Central memory CD8-positive, alpha-beta T cell (primary cell): ENCODE data around the gene CSNK1A1.

Experiments used
- ATAC-seq: fragments of 150-1000 bp; cut with Tn5 transposase; replicated peaks from 2 replicates; pipeline ENCODE4 v1.10.0; 2022; ENCODE audit warnings: mild to moderate bottlenecking, moderate FRiP score, moderate number of reproducible peaks; ENCODE audit not compliant: poor library complexity, severe bottlenecking; ENCODE audit errors: extremely low read depth
- DNase-seq, 2 donors: peaks; one replicate each; pipeline ENCODE4 v3.0.0; 2021; ENCODE audit warnings: low spot score in 2 of 2
- H3K27ac Mint-ChIP-seq: one replicate; pipeline ENCODE4 v1.8.0; 2022; ENCODE audit warnings: low read depth, mild to moderate bottlenecking, moderate library complexity, mixed read lengths
- H3K27me3 Mint-ChIP-seq: one replicate; pipeline ENCODE4 v1.8.0; 2022; ENCODE audit warnings: mixed read lengths
- H3K36me3 Mint-ChIP-seq: one replicate; pipeline ENCODE4 v1.8.0; 2022; ENCODE audit warnings: mild to moderate bottlenecking, moderate library complexity, mixed read lengths; ENCODE audit not compliant: insufficient read depth
- H3K4me1 Mint-ChIP-seq: one replicate; pipeline ENCODE4 v1.8.0; 2022; ENCODE audit warnings: mixed read lengths
- H3K4me3 Mint-ChIP-seq: one replicate; pipeline ENCODE4 v1.8.0; 2022; ENCODE audit warnings: mild to moderate bottlenecking, moderate library complexity, mixed read lengths
- H3K9me3 Mint-ChIP-seq: one replicate; pipeline ENCODE4 v1.8.0; 2022; ENCODE audit warnings: mixed read lengths

Gene CSNK1A1

GRCh38 chr5:149493316-149493715 lies 57.9 kb downstream of the CSNK1A1 start:
- no peak overlapping the region for H3K27ac Mint-ChIP-seq
- DNase-seq (no peak), ATAC-seq (no peak)
- H3K36me3 Mint-ChIP-seq = peaks cover 32% of the 10 kb centered on the region
- no peak overlapping the region for H3K4me3 Mint-ChIP-seq
- no peaks in the 10 kb centered on the region for H3K9me3 Mint-ChIP-seq
- H3K27me3 Mint-ChIP-seq = no peaks in the 10 kb centered on the region
- peaks cover 4% of the 10 kb centered on the region for H3K4me1 Mint-ChIP-seq

DNA sequence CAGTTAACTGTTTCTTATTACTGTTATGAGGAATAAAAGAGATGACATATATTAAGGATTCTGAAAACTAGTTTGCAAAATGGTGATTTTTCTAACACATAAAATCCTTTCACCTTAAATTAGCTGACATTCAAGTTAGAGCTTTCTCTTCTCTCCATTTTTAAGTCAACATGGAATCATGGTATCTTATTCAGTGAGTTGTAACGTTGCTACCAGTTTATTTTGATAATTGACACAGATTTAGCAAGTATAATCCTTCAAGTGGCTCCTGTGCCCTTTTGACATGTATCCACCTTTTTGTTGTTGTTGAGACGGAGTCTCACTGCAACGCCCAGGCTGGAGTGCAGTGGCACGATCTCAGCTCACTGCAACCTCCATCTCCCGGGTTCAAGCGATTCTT lies 58.5 kb downstream of the CSNK1A1 start:
- ATAC-seq (no peak), DNase-seq (no peak)
- no peaks in the 10 kb centered on the region for H3K9me3 Mint-ChIP-seq
- peak overlapping the region; percentile 8 for H3K27ac Mint-ChIP-seq
- no peak overlapping the region for H3K4me3 Mint-ChIP-seq
- H3K27me3 Mint-ChIP-seq = no peaks in the 10 kb centered on the region
- peaks cover 6% of the 10 kb centered on the region for H3K4me1 Mint-ChIP-seq
- peaks cover 30% of the 10 kb centered on the region for H3K36me3 Mint-ChIP-seq

DNA sequence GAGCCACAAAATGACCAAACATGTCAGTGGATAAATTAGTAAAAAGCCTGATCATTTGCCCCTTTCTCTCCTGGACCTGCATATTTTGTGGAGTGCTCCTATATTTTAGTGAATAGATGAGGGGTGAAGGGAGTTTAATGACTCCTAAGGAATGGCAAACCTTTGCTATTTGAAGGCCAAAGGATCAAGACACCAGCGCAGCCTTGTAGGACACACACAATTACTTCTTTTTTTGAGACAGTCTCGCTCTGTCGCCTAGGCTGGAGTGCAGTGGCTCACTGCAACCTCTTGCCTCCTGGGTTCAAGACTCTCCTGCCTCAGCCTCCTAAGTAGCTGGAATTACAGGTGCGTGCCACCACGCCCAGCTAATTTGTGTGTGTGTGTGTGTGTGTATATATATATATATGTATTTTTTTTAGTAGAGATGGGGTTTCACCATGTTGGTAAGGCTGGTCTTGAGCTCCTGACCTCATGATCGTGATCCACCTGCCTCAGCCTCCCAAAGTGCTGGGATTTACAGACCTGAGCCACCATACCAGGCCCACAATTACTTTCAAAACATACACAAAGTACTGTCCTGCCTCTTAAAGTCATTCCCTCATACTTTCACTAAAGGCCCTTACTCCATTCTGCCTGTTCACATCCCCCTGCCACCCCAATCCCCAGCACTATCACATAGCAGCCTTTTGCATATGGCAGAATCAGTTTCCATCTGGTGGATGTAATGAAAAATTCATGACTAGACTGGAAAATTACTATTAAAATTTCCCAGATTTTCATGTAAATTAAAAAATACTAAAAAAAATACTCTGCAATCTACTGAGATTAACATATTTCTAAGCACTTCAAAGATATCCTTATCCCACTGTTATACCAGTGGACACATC lies 60.4 kb downstream of the CSNK1A1 start:
- Mint-ChIP-seq H3K4me3 (no peak overlapping the region), H3K9me3 (no peaks in the 10 kb centered on the region), H3K27me3 (no peaks in the 10 kb centered on the region), H3K27ac (no peak overlapping the region), H3K36me3 (peaks cover 20% of the 10 kb centered on the region), H3K4me1 (peaks cover 6% of the 10 kb centered on the region)
- ATAC-seq (no peak), DNase-seq (no peak)

- Mint-ChIP-seq H3K27ac (no peak overlapping the region), H3K4me1 (peaks cover 6% of the 10 kb centered on the region), H3K4me3 (no peak overlapping the region), H3K36me3 (peaks cover 11% of the 10 kb centered on the region), H3K27me3 (no peaks in the 10 kb centered on the region), H3K9me3 (no peaks in the 10 kb centered on the region)
- no peak for DNase-seq
- ATAC-seq = no peak
These were observed 61.6 kb downstream of the CSNK1A1 start for GRCh38 chr5:149489605-149490037.

DNA sequence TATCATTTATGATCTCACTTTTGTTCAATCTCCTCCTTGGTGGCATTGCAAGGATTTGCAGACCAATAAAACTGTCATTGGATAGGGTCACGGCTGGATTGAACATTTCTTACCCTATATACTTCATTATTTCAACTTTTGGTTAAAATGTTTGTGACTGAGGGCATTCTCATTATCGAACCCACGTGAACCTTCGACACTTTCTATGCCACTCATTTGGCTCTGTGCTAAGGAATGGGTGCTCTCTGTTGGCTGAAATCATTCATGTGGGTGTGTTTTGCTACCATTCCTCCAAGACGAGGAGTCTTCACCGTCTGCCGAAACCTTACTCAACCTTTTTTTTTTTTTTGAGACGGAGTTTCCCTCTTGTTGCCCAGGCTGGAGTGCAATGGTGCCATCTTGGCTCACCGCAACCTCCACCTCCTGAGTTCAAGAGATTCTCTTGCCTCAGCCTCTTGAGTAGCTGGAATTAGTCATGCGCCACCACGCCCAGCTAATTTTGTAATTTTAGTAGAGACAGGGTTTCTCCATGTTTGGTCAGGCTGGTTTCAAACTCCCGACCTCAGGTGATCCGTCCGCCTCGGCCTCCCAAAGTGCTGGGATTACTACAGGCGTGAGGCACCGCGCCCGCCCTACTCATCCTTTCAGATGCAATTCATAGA lies 62.5 kb downstream of the CSNK1A1 start:
- DNase-seq = no peak
- Mint-ChIP-seq H3K27ac (no peak overlapping the region), H3K4me1 (peaks cover 6% of the 10 kb centered on the region), H3K27me3 (no peaks in the 10 kb centered on the region), H3K9me3 (no peaks in the 10 kb centered on the region), H3K4me3 (no peak overlapping the region), H3K36me3 (peaks cover 6% of the 10 kb centered on the region)
- no peak for ATAC-seq

DNA sequence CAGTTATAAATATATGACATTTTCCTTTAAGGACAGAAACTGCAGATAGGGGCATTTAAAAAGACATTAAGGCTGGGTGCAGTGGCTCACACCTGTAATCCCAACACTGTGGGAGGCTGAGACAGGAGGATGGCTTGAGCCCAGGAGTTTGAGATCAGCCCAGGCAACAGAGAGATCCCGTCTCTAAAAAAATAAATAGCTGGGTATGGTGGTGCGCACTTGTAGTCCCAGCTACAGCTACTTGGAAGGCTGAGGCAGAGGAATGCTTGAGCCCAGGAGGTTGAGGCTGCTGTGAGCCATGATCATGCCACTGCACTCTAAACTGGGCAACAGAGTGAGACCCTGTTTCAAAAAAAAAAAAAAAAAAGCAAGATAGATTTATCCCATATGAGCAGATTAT lies 63.6 kb downstream of the CSNK1A1 start:
- Mint-ChIP-seq H3K4me1 (peaks cover 6% of the 10 kb centered on the region), H3K9me3 (no peaks in the 10 kb centered on the region), H3K4me3 (no peak overlapping the region), H3K36me3 (peaks cover 4% of the 10 kb centered on the region), H3K27ac (peak overlapping the region; percentile 35), H3K27me3 (no peaks in the 10 kb centered on the region)
- no peak for ATAC-seq
- no peak for DNase-seq

DNA sequence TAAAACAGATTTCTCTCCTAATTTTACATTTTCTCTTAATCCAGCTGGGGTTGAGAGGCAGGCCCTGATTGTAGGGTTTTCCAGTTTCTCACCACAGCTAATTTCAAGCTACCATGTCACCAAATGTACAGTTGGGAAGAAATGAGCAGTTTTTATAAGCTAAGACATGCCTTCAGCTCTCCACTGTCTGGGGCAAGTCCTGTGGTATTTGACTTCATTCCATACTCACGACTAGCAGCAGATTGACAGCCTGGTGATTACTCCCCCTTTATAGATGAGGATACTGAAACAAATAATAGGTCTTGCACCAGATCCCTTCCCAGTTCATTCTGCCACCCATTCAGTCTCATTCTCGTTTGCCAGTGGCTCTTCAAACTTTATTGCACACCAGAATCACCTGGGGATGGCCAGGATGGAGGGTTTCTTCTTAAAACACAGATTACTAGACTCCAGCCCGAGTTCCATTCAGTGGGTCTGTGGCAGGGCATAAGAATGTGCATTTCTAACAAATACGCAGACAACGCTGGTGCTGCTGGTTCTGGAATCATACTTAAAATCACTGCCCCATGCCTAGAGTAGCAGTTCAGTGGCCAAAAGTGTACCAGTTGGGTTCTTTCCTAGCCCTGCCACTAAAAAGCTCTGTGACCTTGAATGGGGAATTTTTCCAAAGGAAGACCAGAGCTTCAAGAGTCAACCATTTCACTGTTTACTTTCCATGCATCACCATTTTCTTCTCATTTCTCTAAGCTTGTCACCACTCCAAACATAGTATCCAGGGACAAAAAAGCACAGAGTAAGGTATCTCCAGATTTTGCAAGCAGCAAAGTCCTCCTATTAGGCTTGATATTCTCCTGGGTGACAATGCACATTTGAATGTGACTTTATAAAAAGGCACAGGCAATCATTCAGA lies 64.3 kb downstream of the CSNK1A1 start:
- peaks cover 6% of the 10 kb centered on the region for H3K4me1 Mint-ChIP-seq
- no peaks in the 10 kb centered on the region for H3K9me3 Mint-ChIP-seq
- no peak overlapping the region for H3K4me3 Mint-ChIP-seq
- H3K27ac Mint-ChIP-seq = no peak overlapping the region
- H3K36me3 Mint-ChIP-seq = peaks cover 2% of the 10 kb centered on the region
- no peak for ATAC-seq
- DNase-seq = no peak
- H3K27me3 Mint-ChIP-seq = peaks cover 6% of the 10 kb centered on the region

DNA sequence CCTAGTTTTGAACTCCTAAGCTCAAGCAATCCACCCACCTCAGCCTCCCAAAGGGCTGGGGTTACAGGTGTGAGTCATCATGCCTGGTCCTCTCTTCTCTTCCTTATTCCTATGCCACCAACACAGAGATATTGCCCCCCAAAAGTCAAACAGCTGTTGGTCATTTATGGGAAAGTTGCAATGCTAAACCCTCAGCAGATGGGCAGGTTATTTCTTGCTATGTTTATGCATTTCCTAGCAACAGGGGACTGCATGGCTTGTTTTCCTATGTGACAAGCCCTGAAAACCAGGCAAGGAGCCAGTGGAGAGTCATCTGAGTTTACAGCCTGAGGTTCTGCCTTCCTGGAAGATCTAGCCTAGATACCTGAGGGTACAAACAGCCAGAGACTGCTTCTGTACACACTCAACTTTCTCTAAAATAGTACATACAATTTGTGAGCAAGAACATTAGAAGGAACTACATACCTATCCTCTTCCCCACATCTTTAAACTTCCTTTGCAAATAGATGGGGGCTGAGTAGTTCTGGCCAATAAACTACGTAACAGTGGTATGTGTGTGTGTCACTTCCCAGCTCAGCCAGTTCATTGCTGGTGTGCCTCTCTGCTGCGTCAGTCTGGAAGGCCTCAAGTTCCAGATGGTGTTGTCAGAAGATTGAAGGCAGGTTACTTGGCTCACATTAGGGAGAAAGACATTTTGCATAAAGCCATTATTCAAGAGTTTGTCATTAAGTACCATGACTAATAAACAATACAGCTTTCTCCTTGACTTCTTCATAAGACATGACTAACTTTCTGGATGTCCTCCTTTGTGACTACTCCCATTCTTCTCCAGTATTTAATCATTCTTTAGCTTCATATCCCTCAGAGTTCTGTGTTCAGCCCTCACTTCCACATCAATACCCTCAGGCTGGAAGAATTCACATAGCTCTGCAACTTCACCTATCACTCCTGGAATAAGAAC lies 65.3 kb downstream of the CSNK1A1 start:
- Mint-ChIP-seq H3K27ac (no peak overlapping the region), H3K9me3 (no peaks in the 10 kb centered on the region), H3K36me3 (peaks cover 1% of the 10 kb centered on the region), H3K4me3 (no peak overlapping the region), H3K4me1 (peaks cover 6% of the 10 kb centered on the region), H3K27me3 (peaks cover 11% of the 10 kb centered on the region)
- no peak for DNase-seq
- no peak for ATAC-seq

DNA sequence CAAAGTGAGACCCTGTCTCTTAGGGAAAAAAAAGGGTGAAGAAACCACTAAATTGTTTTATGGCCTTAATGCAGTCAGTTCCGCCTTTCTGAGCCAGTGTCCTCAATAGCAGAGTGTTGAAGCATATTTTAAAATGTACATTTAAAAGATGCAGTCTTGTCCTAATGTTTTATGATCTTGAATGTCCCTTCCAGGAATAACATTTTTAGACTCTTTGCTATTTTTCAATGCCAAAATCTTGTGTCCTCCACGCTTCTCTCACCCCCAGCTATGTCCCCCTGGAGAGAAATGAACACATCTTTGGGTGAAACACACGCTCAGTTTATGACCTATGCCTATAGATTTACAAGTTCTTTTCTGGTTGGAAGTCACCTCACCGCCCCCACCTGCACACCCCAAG lies 69.8 kb downstream of the CSNK1A1 start:
- peaks cover 3% of the 10 kb centered on the region for H3K36me3 Mint-ChIP-seq

DNA sequence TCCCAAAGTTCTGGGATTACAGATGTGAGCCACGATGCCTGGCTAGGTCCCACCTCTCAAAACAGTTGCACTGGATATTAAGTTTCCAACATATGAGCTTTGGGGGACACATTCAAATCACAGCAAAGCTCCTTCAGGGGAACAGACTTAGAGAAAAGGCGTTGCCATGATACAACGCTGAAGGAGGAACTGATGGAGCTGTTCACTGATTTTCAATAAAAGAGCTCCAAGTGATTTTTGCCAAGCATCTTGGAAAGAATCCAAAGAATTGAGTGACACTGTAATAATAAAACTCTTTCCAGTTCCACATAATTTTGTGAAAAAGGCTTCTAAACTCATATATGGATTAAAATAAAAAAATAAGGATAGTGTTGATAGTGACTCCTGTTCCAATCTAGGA lies 72.5 kb downstream of the CSNK1A1 start:
- Mint-ChIP-seq H3K4me3 (no peak overlapping the region), H3K27ac (no peak overlapping the region), H3K27me3 (peaks cover 46% of the 10 kb centered on the region), H3K36me3 (peaks cover 3% of the 10 kb centered on the region), H3K4me1 (no peaks in the 10 kb centered on the region), H3K9me3 (no peaks in the 10 kb centered on the region)
- ATAC-seq (no peak), DNase-seq (no peak)

More for the DNA sequence above, 69.8 kb downstream of the CSNK1A1 start:
- no peak for DNase-seq
- Mint-ChIP-seq H3K4me1 (no peaks in the 10 kb centered on the region), H3K4me3 (no peak overlapping the region), H3K27ac (no peak overlapping the region), H3K9me3 (no peaks in the 10 kb centered on the region), H3K27me3 (peaks cover 36% of the 10 kb centered on the region)
- no peak for ATAC-seq

DNA sequence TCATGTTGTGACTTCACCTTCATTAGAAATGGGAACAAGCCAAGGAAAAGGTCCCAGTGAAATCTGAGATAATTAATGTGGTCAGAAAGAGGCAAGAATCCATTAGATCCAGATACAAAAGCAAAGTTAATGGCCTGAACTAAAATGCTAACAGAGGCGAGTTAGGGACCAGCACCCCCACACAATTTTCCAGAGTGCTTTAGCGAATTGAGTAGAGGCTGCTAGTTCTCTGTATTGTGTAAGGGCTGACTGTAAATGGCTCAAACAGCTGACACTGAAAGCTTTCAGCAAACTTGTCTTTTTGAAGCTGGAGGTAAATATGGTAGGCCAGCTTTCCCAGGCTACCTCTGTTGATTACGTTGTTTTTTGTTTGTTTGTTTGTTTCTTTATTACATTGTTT lies 75.5 kb downstream of the CSNK1A1 start:
- Mint-ChIP-seq H3K4me1 (no peaks in the 10 kb centered on the region), H3K4me3 (no peak overlapping the region), H3K27ac (no peak overlapping the region), H3K36me3 (peaks cover 3% of the 10 kb centered on the region), H3K9me3 (no peaks in the 10 kb centered on the region), H3K27me3 (peaks cover 51% of the 10 kb centered on the region)
- no peak for DNase-seq
- no peak for ATAC-seq
